Measurements from ENCODE around the gene MYO1G. TPM values are rescaled to one million over a fixed set of nuclear protein-coding genes. Genes with fewer than 3 reads are reported as not detected.
A peak's percentile ranks its signal among the peaks of the same experiment; 100 is the strongest.
"Not testable (repeated sequence)": the region's sequence is repeated elsewhere in the genome, so short reads cannot be mapped to it uniquely, and the experiment has no call there.

MYO1G gene
- total RNA-seq, 1 experiment from 2014 or later, result 0.34 TPM

DNA sequence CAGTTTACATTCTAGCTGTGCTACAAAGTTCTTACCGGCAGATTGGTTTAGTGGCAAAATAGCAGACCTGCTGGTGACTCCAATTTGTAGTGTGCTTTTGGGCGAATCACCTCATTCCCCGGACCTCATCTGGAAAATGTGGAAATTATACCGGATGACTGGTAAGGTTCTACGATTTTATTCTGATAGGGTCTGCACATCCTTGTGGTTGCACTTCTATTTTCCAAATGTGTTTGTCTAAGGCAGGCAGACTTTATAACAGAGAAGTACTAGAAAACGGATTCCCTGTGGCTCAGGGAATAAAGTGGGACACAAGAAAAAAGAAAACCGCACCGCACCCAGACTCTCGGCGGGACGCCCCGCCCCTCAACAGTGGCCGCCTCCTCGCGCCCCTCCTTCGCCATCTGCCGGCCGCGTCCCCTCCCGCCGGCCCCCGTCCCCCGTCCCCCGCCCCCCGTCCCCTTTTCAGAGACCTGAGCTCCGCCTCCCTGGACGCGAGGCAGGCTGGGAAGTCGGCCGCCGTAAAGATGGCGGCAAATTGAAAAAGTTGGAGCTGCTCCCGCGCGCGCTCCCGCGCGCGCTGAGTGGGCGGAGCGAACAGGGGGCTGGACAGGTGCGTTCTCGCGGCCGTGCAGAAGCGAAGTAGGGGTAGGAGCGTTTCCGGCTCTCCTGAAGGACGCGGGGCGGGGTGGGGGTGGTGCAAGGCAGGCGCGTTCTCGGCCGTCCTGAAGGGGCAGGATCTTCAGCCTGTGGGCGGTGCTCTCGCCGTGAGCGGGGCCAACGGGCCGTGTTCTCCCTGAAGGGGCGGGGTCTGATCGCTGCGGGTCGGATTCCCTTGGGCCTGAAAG, 20.7 kb upstream of the MYO1G start:
- peak; percentile 100 for DNase-seq (ENCODE audit: low read depth)

DNA sequence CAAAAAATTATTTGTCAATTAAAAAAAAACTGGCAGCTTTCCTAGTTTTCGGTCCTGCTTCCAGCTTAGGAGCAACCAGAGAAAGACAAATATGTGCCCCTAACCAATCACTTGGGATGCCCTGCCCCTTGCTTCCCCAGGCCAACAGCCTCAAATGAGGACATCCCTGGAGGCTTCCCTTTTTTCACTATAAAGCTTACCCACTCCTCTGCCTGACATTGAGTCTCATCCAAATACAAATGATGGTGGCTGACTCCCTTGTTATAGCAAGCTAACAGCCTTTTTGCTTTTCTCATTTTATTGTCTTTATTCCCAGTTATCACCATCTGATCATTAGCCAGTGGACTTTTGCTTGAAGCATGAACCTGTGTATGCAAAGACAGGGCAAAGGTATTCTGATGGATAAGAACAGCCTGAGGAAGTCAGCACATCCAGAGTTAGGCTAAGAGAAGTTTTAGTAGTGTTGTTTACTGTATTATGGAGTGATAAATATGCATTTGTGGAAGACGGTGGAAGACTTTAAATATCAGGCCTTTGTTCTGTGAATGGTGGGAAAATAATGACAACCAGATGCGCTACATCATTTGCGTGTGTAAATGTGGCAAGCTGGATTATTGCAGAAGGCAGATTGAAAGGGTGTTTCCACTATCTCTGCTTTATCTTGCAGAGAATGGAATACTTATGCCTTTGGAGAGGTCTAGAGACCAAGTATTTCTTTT, 19.5 kb upstream of the MYO1G start:
- DNase-seq (ENCODE audit: low read depth), result no peak

DNA sequence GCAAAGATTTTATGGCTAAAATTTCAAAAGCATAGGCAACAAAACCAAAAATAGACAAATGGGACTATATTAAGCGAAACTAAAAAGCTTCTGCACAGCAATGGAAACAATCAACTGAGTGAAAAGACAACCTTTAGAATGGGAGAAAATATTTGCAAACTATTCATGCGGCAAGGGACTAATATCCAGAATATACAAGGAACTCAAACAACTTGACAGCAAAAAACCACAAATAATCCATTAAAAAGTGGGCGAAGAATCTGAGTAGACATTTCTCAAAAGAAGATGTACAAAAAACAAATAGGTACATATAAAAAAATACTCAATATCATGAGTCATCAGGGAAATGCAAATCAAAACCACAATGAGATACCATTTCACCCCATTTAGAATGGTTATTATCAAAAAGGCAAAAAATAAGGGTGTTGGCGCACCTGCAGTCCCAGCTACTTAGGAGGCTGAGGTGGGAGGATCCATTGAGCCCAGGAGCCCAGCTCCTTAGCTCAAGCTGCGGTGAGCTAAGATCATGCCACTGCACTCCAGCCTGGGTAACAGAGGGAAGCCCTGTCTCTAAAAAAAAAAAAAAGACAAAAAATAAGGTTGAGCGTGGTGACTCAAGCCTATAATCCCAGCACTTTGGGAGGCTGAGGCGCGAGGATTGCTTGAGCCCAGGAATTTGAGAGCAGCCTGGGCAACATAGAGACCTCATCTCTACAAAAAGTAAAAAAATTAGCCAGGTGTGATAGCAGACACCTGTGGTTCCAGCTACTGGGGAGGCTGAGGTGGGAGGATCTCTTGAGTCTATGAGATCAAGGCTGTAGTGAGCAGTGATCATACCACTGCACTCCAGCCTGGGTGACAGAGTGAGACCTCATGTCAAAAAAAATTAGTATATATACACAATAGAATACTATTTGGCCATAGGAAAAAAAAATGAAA, 17.0 kb upstream of the MYO1G start:
- DNase-seq (ENCODE audit: low read depth), result no peak

DNA sequence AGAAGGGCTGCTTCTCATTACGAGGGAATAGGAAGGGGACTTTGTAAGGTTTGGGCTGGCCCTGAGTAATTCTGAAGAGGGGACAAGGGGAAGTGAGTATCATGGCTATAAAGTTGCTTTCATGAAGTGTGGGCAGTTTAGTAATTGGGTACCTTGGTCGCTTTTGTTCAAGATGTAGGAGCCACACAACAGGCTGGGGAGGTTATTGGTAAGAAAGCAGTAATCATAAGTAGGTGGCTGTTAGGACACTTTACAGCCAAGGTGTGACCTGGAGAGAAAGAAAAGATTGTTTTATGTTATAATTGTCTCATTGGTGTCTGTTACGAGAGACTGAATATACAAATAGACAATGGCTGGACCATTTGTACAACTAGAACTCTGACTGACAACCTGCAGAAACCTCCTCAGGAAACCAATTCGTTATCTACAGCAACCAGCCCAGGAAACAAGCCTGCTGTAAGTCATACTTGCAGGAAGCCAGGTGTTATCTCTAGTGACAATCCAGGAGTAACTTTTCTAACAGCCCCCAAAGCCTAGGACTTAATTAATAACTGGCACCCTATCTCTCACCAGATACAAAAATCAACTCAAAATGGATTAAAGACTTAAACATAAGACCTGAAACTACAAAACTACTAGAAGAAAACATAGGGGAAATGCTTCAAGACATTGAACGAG, 16.2 kb upstream of the MYO1G start:
- DNase-seq (ENCODE audit: low read depth), result no peak

DNA sequence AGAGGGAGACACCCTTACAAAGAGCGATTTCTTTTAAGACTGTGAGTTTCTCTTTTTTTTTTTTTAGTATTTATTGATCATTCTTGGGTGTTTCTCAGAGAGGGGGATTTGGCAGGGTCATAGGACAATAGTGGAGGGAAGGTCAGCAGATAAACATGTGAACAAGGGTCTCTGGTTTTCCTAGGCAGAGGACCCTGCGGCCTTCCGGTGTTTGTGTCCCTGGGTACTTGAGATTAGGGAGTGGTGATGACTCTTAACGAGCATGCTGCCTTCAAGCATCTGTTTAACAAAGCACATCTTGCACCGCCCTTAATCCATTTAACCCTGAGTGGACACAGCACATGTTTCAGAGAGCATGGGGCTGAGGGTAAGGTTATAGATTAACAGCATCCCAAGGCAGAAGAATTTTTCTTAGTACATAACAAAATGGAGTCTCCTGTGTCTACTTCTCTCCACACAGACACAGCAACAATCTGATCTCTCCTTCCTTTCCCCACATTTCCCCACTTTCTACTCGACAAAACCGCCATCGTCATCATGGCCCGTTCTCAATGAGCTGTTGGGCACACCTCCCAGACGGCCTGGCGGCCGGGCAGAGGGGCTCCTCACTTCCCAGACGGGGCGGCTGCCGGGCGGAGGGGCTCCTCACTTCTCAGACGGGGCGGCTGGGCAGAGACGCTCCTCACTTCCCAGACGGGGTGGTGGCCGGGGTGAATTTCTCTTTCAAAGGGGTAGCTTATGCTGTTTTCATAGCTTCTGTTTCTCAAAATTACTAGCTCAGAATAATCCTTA, 13.4 kb upstream of the MYO1G start:
- not testable (repeated sequence) for DNase-seq (ENCODE audit: low read depth)

DNA sequence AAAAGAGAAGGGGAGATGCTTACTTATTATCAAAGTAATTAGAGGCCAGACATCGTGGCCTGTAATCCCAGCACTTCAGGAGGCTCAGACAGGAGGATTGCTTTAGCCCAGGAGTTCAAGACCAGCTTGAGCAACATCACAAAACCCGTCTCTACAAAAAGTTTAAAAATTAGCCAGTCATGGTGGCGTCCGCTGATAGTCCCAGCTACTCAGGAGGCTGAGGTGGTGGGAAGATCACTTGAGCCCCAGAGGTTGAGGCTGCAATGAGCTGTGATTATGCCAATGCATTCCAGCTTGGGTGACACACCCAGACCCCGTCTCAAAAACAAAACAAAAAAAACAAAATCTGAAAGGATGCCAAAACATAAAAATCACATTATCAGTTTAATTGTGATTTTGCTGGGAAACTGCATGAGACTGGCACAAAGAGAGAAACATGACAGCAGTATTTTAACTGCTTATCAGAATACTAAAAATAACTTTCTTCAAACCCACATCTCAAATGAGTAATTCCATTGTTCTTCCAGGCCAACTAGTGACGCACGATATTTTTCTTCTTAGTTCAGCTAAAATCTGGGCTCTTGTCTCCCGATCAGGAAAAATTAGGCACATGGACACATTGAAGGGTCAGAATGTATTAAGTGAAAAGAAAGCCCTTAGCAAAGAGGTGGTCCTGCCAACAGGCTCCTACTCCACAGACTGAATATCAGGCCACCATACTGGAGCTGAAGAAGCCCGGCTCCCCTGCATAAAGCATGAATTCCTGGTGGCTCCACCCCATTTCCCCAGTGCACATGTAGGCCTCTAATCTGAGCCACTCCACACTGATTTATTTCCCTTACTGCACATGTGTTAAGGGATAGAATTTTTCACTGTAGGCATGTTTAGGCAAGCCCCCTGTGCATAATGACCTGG, 11.6 kb upstream of the MYO1G start:
- DNase-seq (ENCODE audit: low read depth), result peak; percentile 68

DNA sequence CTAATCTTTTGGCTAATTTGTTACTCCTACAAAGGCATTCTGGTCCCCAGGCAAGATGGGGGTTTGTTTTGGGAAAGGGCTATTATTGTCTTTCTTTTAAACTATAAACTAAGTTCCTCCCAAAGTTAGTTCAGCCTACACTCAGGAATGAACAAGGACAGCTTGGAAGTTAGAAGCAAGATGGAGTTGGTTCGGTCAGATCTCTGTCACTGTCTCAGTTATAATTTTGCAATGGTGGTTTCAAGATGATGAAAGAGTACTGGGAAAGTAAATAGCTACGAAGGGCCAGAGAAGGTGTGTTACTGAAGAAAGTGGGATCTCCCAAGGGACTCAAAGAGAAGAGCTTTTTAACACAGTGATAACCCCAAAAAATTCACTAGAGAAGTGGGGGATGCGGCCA, 10.3 kb upstream of the MYO1G start:
- DNase-seq (ENCODE audit: low read depth), result no peak

DNA sequence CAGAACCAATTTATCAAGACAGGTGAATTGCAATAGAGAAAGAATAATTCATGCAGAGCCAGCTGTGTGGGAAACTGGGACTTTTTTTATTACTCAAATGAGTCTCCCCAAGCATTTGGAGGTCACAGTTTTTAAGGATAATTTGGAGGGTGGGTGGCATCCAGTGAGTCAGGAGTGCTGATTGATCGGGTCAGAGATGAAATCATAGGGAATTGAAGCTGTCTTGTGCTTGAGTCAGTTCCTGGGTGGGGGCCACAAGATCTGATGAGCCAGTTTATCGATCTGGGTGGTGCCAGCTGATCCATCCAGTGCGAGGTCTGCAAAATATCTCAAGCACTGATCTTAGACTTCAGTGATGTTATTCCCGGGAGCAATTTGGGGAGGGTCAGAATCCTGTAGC, 9.9 kb upstream of the MYO1G start:
- no peak for DNase-seq (ENCODE audit: low read depth)

DNA sequence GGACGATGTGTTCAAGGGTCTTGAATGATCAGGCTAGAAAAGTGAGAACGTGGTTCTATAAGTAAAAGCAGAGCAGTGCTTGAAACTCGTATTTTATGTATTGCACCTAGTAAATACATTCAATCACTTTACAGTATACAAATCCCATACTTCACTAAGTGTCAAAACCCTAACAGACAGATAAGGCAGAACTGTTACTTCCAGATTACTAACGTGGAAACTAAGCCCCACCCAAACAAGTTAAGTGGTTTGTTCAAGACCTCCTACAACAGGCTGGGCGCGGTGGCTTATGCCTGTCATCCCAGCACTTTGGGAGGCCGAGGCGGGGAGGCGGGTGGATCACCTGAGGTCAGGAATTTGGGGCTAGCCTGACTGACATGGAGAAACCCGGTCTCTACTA, 9.2 kb upstream of the MYO1G start:
- DNase-seq (ENCODE audit: low read depth), result no peak

DNA sequence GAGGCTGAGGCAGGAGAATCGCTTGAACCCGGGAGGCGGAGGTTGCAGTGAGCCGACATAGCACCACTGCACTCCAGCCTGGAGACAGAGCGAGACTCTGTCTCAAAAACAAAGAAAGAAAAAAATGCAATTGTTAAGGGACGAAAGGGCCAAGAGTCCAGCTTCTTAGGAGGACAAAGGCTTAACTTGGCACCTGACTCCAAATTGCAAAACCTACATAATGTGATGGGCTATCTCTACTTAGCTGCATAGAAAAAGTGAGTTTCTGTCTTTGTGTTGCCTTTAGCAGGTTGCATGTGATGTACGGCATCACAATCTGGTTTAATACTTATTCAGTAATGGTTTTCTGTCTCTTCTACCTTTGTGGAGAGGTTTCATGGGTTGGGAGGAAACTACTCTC, 8.6 kb upstream of the MYO1G start:
- DNase-seq (ENCODE audit: low read depth), result no peak

DNA sequence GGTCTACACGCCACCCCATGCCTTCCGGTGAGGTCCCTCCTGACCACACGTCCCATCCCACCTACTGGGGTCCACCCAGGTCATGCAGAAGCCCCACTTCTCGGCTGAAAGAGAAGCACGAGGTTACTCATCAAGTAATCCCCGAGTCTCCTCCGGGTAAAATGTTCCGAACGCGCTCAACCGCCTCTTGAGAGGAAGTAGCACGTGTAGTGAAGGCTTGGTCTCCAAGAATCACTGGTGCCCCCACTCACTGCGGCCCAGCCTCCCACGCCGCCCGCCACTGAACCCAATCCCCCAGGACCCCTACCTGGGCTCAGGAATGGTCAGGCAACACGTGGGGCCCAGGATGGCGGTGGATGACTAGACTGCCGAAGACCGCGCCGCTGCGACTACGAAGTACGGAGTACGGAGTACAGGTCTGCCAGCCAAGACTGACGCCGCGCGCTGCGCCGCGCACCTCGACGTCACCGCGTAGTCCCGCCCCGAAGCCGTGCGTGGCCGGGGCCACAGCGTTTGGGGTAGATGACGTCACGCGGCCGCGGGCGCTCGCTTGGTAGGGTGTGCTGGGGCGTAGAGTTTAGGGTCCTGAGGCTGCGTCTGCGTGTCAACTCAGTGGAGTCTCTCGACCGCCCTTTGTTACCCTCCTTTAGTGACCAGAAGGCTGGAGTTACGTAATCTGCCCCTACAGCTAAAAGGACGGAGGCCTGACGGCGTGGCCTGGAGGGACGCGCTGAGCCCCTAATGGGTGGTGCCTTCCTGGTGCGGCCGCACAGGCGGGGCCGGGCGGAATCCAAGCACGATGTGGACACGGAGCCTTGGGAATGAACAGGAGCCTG, 7.6 kb upstream of the MYO1G start:
- peak; percentile 100 for DNase-seq (ENCODE audit: low read depth)

DNA sequence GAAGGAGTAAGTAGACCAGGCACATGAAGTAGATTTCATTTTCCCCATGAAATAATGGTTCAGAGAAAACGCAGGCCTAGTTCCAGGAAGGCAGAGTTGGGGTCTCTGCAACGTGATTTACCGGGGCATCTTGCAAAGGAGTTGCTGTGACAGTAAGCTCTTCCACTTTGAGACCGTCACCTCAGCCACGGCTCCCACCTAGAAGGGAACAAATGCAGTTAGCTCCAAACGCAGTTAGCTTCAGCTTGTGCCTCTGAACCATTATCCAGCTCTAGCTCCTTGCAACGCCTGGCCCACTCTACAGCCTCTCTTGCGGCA, 7.0 kb upstream of the MYO1G start:
- no peak for DNase-seq (ENCODE audit: low read depth)

DNA sequence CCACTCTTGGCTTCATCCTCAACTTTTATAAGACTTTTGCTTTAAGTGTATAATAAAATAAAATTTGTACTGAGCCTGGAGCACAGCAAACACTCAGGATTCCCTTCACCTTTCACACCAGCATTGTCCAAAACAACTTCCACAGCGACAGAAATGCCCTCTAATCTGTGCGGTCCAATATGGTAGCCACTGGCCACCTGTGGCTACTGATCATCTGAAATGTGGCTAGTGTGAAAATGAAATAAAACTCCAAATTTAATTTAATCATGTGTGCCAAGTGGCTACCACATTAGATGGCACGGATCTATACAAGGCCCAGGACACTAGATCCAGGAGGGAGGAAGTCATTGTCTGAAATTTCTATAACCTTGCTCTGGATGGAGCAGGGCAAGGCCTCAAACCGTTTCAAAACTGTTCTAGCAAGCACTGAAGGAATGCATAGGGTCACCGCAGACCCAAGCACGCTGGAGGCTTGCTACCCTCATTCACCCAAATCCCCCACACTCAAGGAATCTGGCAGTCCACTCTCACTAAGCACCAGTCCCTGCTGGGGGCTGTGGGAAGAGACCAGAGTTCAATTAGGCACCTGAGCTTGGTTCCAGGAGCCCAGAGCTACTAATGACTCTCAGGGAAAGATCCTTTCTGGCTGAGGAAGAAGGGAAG, 6.3 kb upstream of the MYO1G start:
- no peak for DNase-seq (ENCODE audit: low read depth)

DNA sequence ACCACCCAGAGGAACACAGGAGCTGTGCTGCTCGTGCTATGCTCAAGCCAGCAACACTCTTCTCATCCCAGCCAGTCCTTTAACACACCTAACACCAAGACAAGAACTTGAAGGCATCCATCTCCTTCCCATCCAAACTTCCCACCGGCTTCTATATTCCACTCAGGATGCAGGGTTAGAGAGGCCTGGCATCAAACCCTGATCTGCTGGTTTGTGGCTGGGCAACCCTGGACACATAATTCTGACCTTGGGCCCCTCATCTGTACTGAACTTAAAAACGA, 5.6 kb upstream of the MYO1G start:
- no peak for DNase-seq (ENCODE audit: low read depth)

DNA sequence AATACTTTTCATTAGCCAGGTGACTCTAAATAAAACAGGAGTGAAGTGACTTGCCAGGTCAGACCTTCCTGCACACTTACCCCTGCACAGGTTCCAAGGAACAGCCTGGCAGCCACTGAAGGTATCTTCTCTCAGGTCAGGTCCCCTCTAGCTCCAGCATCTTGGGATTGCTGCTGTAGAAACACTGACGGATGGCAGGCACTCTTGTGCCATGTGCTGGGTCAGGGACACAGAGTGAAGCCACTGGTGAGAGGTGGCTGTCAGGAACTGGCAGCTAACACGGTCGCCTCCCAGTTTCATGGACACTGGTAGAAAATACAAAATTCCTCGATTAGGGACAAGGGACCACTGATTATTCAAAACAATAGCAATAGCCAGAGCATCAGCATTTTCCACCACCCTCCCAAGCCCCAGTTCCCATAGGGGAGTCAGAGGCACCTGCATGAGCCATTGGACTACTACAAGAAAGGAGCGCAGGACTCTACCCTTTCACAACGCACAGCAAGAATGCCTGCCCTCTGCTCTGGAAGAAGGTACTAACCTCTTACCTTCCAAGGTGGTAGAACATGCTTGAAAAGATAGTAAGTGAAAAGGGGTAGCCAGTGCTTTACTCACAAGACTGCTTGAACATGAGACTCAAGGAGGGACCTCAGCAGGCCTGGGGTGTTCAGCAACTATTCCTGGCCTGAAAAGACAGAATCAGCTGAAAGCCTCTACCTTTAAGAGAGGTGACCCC, 5.1 kb upstream of the MYO1G start:
- no peak for DNase-seq (ENCODE audit: low read depth)

DNA sequence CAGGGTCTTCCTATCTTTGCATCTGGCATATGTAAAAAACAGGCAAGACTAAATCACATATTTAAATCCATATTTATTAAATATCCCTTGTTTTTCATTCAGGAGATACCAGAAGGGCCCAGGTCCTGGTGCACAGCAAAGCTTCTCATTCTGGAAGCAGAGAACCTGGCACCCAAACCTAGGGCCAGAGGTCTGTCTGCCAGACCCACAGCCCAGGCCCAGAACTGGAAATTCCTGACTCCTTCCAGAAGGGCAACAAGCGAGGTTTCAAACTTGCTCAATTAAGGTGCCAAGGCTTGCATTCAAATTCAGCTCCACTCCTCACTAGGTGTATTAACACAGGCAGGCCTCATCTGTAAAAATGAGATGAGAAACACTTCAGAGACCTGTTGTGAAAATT, 4.2 kb upstream of the MYO1G start:
- no peak for DNase-seq (ENCODE audit: low read depth)

DNA sequence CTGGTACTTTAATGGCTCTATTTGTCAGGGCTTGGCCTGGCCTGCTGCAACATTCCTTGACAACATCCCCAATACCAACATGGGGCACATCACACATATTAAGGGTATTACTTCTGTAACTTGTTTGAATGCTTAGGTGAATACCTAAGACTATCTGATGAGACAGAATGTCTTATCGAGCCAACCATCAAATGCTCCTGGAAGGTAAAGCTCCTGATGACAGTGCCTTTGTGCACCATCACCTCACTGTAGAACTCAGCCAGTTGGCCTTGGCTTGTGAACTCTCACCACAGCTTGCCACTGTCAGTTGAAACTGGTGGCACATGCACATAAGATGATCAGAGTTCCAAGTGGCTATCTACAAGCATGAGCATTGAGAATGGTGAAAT, 3.7 kb upstream of the MYO1G start:
- DNase-seq (ENCODE audit: low read depth), result peak; percentile 15
